K562 (cell line): ENCODE data around the gene OR2B2. TPM values are rescaled to one million over a fixed set of nuclear protein-coding genes. Genes with fewer than 3 reads are reported as not detected.

Source experiments
- CUX1 ChIP-seq: fragments of 200-800 bp; sonication (Bioruptor generic); IDR thresholded peaks from 2 replicates; pipeline ENCODE4 v1.6.1; 2016; ENCODE audit warnings: missing genetic modification characterization, missing compliant biosample characterization
- ETS1 ChIP-seq: conservative IDR thresholded peaks from 2 replicates; pipeline ENCODE4 v1.6.1; 2011; ENCODE audit warnings: low read depth, mild to moderate bottlenecking, low read length; ENCODE audit not compliant: control insufficient read depth
- ETV1 ChIP-seq: fragments of 450-650 bp; conservative IDR thresholded peaks from 2 replicates; pipeline ENCODE4 v1.6.1; 2016; ENCODE audit warnings: missing genetic modification characterization, control low read depth, low read depth, missing compliant biosample characterization
- FOXP4 ChIP-seq: sonication (generic); formaldehyde crosslinking; IDR thresholded peaks from 2 replicates; pipeline ENCODE4 v1.8.0; 2022; ENCODE audit warnings: mild to moderate bottlenecking, missing genetic modification reagents, borderline replicate concordance
- HES1 ChIP-seq: fragments of 450-650 bp; IDR thresholded peaks from 2 replicates; pipeline ENCODE4 v1.6.1; 2016; ENCODE audit warnings: low read depth, mild to moderate bottlenecking, moderate library complexity
- HMG20A ChIP-seq: fragments of 450-650 bp; formaldehyde crosslinking; conservative IDR thresholded peaks from 2 replicates; pipeline ENCODE4 v1.4.0; 2020; ENCODE audit warnings: mild to moderate bottlenecking, mixed read lengths
- KLF13 ChIP-seq: fragments of 450-650 bp; IDR thresholded peaks from 2 replicates; pipeline ENCODE4 v1.6.1; 2016; ENCODE audit warnings: missing genetic modification characterization, low read depth, mild to moderate bottlenecking, missing compliant biosample characterization, moderate library complexity, borderline replicate concordance
- LCOR ChIP-seq: sonication (generic); formaldehyde crosslinking; IDR thresholded peaks from 2 replicates; pipeline ENCODE4 v1.8.0; 2022; ENCODE audit warnings: mild to moderate bottlenecking, missing genetic modification reagents
- MBD1 ChIP-seq: fragments of 250-450 bp; sonication (Bioruptor Pico); IDR thresholded peaks from 2 replicates; pipeline ENCODE4 v1.8.0; 2022; ENCODE audit warnings: inconsistent platforms
- MTF1 ChIP-seq: fragments of 250-450 bp; sonication (Bioruptor Pico); IDR thresholded peaks from 2 replicates; pipeline ENCODE4 v1.9.0; 2021; ENCODE audit warnings: moderate library complexity, mild to moderate bottlenecking, inconsistent platforms, borderline replicate concordance
- PHB ChIP-seq: fragments of 250-450 bp; sonication (Bioruptor Pico); IDR thresholded peaks from 2 replicates; pipeline ENCODE4 v1.5.0; 2021
- PPARD ChIP-seq: fragments of 250-450 bp; sonication (Bioruptor Pico); IDR thresholded peaks from 2 replicates; pipeline ENCODE4 v1.8.0; 2022; ENCODE audit warnings: inconsistent platforms, mild to moderate bottlenecking, moderate library complexity
- ZNF184 ChIP-seq: sonication (generic); formaldehyde crosslinking; IDR thresholded peaks from 2 replicates; pipeline ENCODE4 v1.5.0; 2020; ENCODE audit warnings: missing genetic modification reagents
- ZNF224 ChIP-seq: sonication (generic); formaldehyde crosslinking; IDR thresholded peaks from 2 replicates; pipeline ENCODE4 v1.8.0; 2022; ENCODE audit warnings: mild to moderate bottlenecking, missing genetic modification reagents
- ZNF589 ChIP-seq: fragments of 200-800 bp; sonication (Bioruptor generic); IDR thresholded peaks from 2 replicates; pipeline ENCODE4 v1.6.1; 2016; ENCODE audit warnings: low read depth, missing genetic modification characterization, missing compliant biosample characterization
- polyA plus RNA-seq, 8 experiments: library from polyadenylated mRNA; depleted of rRNA in 4 of 8; stranded (reverse) in 5 of 8; unstranded in 3 of 8; fragments of >200 nt; fragmentation: Nextera tagmentation in 2 of 8; fragmentation: Illumina TruSeq in 1 of 8; extraction: Ambion mirVana in 2 of 8; extraction: Trizol in 1 of 8; gene quantifications; 2 replicates each; pipeline versions ENCODE4 v1.2.1 to v1.2.3, GENCODE V29; 2011 to 2014; ENCODE audit warnings: inconsistent platforms in 1 of 8, missing spikeins in 1 of 8
- total RNA-seq, 7 experiments: library from RNA; depleted of rRNA in 6 of 7; stranded (reverse); fragments of >200 nt in 6 of 7; fragmentation: Illumina TruSeq in 2 of 7; extraction: Trizol in 2 of 7; gene quantifications; 2 replicates each; pipeline versions ENCODE4 v1.2.1 to v1.2.3, GENCODE V29; 2011 to 2021; ENCODE audit warnings: low replicate concordance in 1 of 7

The OR2B2 gene
- total and polyA plus RNA-seq, 9 of the 15 experiments (the other 6 are each of a cell fraction or from before 2014, with no cell fraction given) = 0.24 TPM; not detected in 8

- peak; percentile 97 for TF ChIP-seq LCOR (CRISPR knock-in tag)
- TF ChIP-seq FOXP4 (CRISPR knock-in tag) = no peak
- TF ChIP-seq MTF1 (CRISPR knock-in tag) = no peak
- TF ChIP-seq HES1 = no peak
- no peak for TF ChIP-seq PPARD (CRISPR knock-in tag)
- TF ChIP-seq ETS1 = peak; percentile 92; the same call in 1 of the 2 replicates
- TF ChIP-seq ZNF224 = no peak; the same call in 1 of the 2 replicates
- peak; percentile 93 for TF ChIP-seq PHB (CRISPR knock-in tag)
- no peak for TF ChIP-seq MBD1
- TF ChIP-seq HMG20A (CRISPR knock-in tag) = no peak
- peak; percentile 63; the same call in 1 of the 2 replicates for TF ChIP-seq ETV1
- peak; percentile 73; the same call in 1 of the 2 replicates for TF ChIP-seq KLF13 (tag)
- TF ChIP-seq CUX1 (CRISPR knock-in tag) = no peak
- no peak for TF ChIP-seq ZNF184 (CRISPR knock-in tag)
- peak; percentile 88; the same call in 1 of the 2 replicates for TF ChIP-seq ZNF589
Observed at GRCh38 chr6:27893059-27893835, 18.9 kb downstream of the OR2B2 start (continued).
